DND-41 (cell line): ENCODE data around the gene TNFRSF12A.
"Not testable (repeated sequence)": the region's sequence is repeated elsewhere in the genome, so short reads cannot be mapped to it uniquely, and the experiment has no call there.

ENCODE experiments used
- CTCF ChIP-seq: IDR thresholded peaks from 2 replicates; pipeline ENCODE4 v1.5.1; 2012; ENCODE audit warnings: borderline replicate concordance, low read length, moderate library complexity, mild to moderate bottlenecking; ENCODE audit not compliant: poor library complexity, severe bottlenecking; ENCODE audit errors: extremely low read depth
- EZH2 ChIP-seq: IDR thresholded peaks from 3 replicates; pipeline ENCODE4 v1.6.1; 2012; ENCODE audit warnings: borderline replicate concordance, low read depth, mild to moderate bottlenecking, moderate library complexity, low read length, inconsistent platforms; ENCODE audit not compliant: severe bottlenecking

- TF ChIP-seq CTCF, EZH2: not testable (repeated sequence)
Observed at GRCh38 chr16:3055734-3056115, 35.6 kb downstream of the TNFRSF12A start.
